Right kidney (tissue), 1 donor: ENCODE results near the gene AP1AR.

Source experiments
- DNase-seq: peaks from one replicate; pipeline ENCODE4 v3.0.0-alpha.2; 2016

Gene AP1AR

GRCh38 chr4:112219826-112220366 is 11.7 kb upstream of the AP1AR start:
- no peak for DNase-seq

GRCh38 chr4:112222219-112222955 is 9.2 kb upstream of the AP1AR start:
- DNase-seq = no peak

- DNase-seq = no peak
These were observed 6.4 kb upstream of the AP1AR start for GRCh38 chr4:112225157-112225556.

- peak; percentile 97 for DNase-seq
These were observed 458 bp upstream of the AP1AR start for GRCh38 chr4:112230879-112231778.

GRCh38 chr4:112234952-112235609 is 3.5 kb downstream of the AP1AR start:
- no peak for DNase-seq

GRCh38 chr4:112236040-112236439 is 4.5 kb downstream of the AP1AR start:
- no peak for DNase-seq

GRCh38 chr4:112238833-112239232 is 7.2 kb downstream of the AP1AR start:
- DNase-seq = no peak

- DNase-seq = no peak
These were observed 13.8 kb downstream of the AP1AR start for GRCh38 chr4:112245383-112245782.

DNA sequence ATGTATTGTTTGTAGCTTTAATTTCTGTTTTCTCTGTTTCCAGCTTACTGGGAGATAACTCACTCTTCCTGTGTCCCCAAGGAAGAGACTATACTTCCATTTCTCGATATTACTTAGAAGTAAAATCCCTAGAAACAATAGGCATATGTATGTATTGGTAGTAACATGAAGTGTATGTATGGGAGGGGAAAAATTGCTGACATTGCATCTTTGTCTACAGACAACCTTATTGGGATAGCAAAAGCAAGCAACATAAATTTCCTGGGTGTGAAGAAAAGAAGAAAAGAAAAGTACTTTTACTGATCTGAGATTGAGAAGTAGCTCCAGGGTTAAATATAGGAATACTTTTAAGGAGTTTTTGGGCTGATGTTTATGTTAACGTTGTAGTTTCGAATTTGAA is 15.4 kb downstream of the AP1AR start:
- no peak for DNase-seq

DNA sequence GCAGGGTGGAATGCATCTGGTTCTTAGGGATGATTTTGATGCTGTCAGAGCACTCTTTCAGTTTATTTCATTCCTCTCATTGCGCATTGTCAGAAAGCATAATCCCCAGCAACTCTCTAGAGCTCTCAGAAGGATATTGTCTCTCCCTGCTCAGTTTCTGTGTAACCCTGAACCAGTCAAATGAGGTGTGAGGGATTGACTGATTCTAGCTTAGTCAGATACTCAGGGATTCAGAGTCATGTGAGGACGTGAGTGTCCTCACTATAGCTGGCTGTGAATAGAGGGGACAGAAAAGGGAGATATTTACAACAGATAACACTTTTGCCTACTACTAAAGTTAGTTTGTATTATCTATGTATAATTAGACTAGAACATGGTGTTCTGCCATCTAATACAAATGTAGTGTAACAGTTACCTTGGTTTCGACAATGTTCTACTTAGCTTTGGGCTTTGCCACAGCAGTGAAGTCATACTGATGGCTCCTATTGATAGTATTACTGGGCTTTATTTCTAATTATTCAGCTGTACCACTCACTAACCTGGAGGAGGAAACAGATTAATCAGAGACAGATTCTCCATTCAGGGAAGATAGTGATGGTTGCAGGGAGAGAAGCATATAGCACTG is 19.5 kb downstream of the AP1AR start:
- no peak for DNase-seq

DNA sequence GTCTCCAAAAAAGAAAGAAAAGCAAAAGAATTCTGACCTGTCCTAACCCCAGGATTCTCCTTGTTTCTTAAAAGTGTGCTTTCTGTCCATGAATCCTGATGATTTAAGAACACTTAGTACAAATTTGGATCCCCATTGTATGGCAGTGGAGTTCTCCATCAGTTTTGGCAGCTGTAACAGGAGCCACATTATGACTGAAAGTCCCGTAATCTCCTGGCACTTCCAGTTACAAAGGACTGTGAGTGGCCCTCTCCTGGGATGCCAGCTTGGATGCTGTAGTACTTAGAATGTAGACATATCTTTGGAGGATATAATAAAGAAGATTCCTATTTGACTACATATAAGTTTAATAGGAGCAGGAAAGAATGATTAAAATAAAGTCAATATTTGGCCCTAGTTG is 20.6 kb downstream of the AP1AR start:
- DNase-seq = no peak

- no peak for DNase-seq
These were observed 21.9 kb downstream of the AP1AR start for GRCh38 chr4:112253382-112254000.

GRCh38 chr4:112257098-112257497 is 25.5 kb downstream of the AP1AR start:
- DNase-seq = no peak

GRCh38 chr4:112266823-112267222 is 35.2 kb downstream of the AP1AR start:
- no peak for DNase-seq

DNA sequence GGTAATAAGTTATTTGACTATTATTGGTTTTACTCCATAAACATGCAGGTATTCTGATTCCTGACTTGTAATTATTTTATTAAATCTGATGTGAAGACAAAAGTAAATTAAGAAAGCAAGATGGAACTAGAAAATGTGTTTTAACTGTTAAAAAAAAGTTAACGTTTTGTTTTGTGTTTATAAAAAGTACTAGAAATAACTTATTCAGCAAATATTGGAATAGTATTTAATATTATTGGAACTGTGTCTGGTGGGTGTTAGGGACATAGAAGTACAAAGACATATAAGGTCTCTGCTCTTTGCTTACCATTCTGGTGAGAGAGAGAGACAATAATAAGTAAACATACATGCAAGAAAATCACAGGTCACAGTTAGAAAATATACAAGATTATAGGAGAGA is 38.5 kb downstream of the AP1AR start:
- no peak for DNase-seq

DNA sequence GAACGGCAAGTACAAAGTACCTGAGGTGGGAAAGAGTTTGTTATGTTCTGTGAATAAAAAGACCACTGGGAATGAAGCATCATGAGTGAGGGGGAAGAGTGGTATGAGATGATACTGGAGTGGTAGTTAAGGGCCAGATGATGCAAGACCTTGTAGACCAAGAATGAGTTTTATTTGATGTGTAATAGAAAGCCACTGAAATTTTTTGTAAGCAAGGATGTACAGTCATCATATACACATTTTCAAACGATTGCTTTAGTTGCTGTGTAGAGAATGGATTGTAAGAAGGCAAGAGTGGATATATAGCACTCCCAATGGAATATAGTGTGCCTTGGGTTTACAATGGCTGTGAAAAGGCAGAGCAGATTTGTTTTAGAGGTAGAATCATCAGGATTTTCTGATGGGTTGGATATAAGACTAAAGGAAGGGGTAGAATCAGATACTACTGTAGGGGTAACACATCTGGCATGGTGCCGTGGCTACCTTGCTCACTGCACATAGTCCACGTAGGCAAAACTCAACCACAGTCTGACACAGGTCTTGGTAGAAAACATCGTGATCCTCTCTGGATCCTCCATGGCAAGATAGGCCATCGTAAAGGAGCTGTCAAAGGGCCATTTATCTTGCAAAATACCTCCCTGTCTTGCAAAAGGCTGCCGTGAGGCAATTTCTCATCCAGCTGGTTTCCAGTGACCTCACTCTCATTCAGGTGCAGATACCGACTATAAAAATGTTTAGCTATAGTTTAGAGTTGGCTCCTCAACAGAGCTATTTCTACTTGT is 39.2 kb downstream of the AP1AR start:
- DNase-seq = no peak

DNA sequence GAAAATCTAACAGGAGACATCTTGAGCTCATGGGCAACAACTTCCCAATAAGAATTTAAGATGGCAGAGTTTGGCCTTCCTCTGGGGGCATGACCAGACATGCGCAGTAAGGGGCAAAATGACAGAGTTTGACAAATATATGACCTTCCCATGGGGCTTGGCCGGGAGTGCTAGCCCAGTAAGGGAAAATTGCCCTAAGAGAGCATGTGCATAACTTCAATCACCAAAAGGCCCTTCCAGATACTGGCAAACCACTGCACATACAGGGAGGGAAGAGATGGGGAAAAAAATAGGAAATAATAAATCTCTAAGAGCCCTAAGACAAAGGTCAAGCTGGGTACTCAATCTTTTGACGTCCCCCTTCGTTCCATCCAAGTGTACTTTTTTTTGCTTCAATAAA is 40.7 kb downstream of the AP1AR start:
- no peak for DNase-seq

- DNase-seq = no peak
These were observed 43.4 kb downstream of the AP1AR start for GRCh38 chr4:112274959-112275358.

GRCh38 chr4:112276113-112276512 is 44.5 kb downstream of the AP1AR start:
- DNase-seq = no peak

GRCh38 chr4:112277220-112277619 is 45.6 kb downstream of the AP1AR start:
- DNase-seq = no peak
